ENCODE results near the gene SNTG2. TPM values are rescaled to one million over a fixed set of nuclear protein-coding genes. Genes with fewer than 3 reads are reported as not detected.

Gene SNTG2
- polyA plus RNA-seq, 3 donors, result not detected

- Histone ChIP-seq H3K4me1 (ENCODE audit: control insufficient read depth in 1 of 2, insufficient read depth in 2 of 2, low read length in 2 of 2) (no peaks in the 10 kb centered on the region), H3K4me2 (replicated peaks; ENCODE audit: extremely low read depth, low read length, poor library complexity, severe bottlenecking) (no peak overlapping the region), H3K79me2 (ENCODE audit: insufficient read depth, low read length) (no peaks in the 10 kb centered on the region), H3K36me3 (replicated peaks in 1 of 2; ENCODE audit: control insufficient read depth in 1 of 2, insufficient read depth in 2 of 2, low read length in 2 of 2) (no peaks in the 10 kb centered on the region), H3K4me3 (replicated peaks in 1 of 3; ENCODE audit: low read depth in 2 of 3, low read length in 3 of 3) (no peak overlapping the region), H3K9ac (ENCODE audit: insufficient read depth, low read length, poor library complexity, severe bottlenecking) (no peak overlapping the region), H4K20me1 (ENCODE audit: insufficient read depth, low read length) (no peaks in the 10 kb centered on the region), H2AFZ (ENCODE audit: insufficient read depth, low read depth, low read length, poor library complexity, severe bottlenecking) (no peak overlapping the region), H3K27ac (ENCODE audit: low read depth in 1 of 2, low read length in 2 of 2) (no peak overlapping the region), H3K27me3 (ENCODE audit: control insufficient read depth in 2 of 2, insufficient read depth in 2 of 2, low read length in 2 of 2) (no peaks in the 10 kb centered on the region), H3K9me3 (replicated peaks in 1 of 2; ENCODE audit: control insufficient read depth in 1 of 2, insufficient read depth in 1 of 2, low read length in 2 of 2) (no peaks in the 10 kb centered on the region)
- H3K27ac Mint-ChIP-seq, result no peak overlapping the region
- H3K36me3 Mint-ChIP-seq, result no peaks in the 10 kb centered on the region
- intact Hi-C loops (cut with micrococcal nuclease), result no loop called here
- TF ChIP-seq, protein P1, sequence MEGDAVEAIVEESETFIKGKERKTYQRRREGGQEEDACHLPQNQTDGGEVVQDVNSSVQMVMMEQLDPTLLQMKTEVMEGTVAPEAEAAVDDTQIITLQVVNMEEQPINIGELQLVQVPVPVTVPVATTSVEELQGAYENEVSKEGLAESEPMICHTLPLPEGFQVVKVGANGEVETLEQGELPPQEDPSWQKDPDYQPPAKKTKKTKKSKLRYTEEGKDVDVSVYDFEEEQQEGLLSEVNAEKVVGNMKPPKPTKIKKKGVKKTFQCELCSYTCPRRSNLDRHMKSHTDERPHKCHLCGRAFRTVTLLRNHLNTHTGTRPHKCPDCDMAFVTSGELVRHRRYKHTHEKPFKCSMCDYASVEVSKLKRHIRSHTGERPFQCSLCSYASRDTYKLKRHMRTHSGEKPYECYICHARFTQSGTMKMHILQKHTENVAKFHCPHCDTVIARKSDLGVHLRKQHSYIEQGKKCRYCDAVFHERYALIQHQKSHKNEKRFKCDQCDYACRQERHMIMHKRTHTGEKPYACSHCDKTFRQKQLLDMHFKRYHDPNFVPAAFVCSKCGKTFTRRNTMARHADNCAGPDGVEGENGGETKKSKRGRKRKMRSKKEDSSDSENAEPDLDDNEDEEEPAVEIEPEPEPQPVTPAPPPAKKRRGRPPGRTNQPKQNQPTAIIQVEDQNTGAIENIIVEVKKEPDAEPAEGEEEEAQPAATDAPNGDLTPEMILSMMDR (IDR thresholded peaks at IDR 0.05), result no peak
- peaks cover 0 to 4% (median 2%) of the 10 kb centered on the region in 3 donors for H3K27me3 Mint-ChIP-seq (ENCODE audit: low read depth in 3 of 3)
- peaks cover 0 to 7% (median 2%) of the 10 kb centered on the region in 7 donors for H3K9me3 Mint-ChIP-seq
- 0% methylated on average over 2 of the region's 2 CpGs for WGBS (ENCODE audit: insufficient coverage)
- H3K4me3 Mint-ChIP-seq, result no peak overlapping the region
- DNase-seq, result no peak
- H3K4me1 Mint-ChIP-seq, result no peaks in the 10 kb centered on the region
Measured at GRCh38 chr2:974502-974901, 23.9 kb downstream of the SNTG2 start.

DNA sequence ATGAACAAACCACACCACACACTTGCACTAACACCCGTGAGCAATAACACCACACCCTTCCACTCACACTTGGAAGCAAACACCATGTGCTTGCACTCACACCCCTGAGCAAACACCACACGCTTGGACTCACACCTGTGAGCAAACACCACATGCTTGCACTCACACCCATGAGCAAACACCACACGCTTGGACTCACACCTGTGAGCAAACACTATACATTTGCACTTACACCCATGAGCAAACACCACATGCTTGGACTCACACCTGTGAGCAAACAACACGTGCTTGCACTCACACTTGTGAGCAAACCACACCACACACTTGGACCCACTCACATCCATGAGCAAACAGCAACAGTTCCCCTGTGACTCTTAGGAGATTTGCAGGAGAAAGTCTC is 24.4 kb downstream of the SNTG2 start:
- Mint-ChIP-seq H3K27ac (no peak overlapping the region), H3K4me3 (no peak overlapping the region), H3K36me3 (no peaks in the 10 kb centered on the region), H3K27me3 (ENCODE audit: low read depth in 3 of 3) (peaks cover 0 to 4% (median 2%) of the 10 kb centered on the region in 3 donors), H3K4me1 (no peaks in the 10 kb centered on the region), H3K9me3 (peaks cover 0 to 5% (median 2%) of the 10 kb centered on the region in 7 donors)
- TF ChIP-seq, protein P1 (IDR thresholded peaks at IDR 0.05), result no peak
- Histone ChIP-seq H3K9ac (ENCODE audit: insufficient read depth, low read length, poor library complexity, severe bottlenecking) (no peak overlapping the region), H3K27ac (ENCODE audit: low read depth in 1 of 2, low read length in 2 of 2) (no peak overlapping the region), H2AFZ (ENCODE audit: insufficient read depth, low read depth, low read length, poor library complexity, severe bottlenecking) (no peak overlapping the region), H3K79me2 (ENCODE audit: insufficient read depth, low read length) (no peaks in the 10 kb centered on the region), H3K4me1 (ENCODE audit: control insufficient read depth in 1 of 2, insufficient read depth in 2 of 2, low read length in 2 of 2) (no peaks in the 10 kb centered on the region), H3K36me3 (replicated peaks in 1 of 2; ENCODE audit: control insufficient read depth in 1 of 2, insufficient read depth in 2 of 2, low read length in 2 of 2) (no peaks in the 10 kb centered on the region), H4K20me1 (ENCODE audit: insufficient read depth, low read length) (no peaks in the 10 kb centered on the region), H3K4me2 (replicated peaks; ENCODE audit: extremely low read depth, low read length, poor library complexity, severe bottlenecking) (no peak overlapping the region), H3K4me3 (replicated peaks in 1 of 3; ENCODE audit: low read depth in 2 of 3, low read length in 3 of 3) (no peak overlapping the region), H3K27me3 (ENCODE audit: control insufficient read depth in 2 of 2, insufficient read depth in 2 of 2, low read length in 2 of 2) (no peaks in the 10 kb centered on the region), H3K9me3 (replicated peaks in 1 of 2; ENCODE audit: control insufficient read depth in 1 of 2, insufficient read depth in 1 of 2, low read length in 2 of 2) (no peaks in the 10 kb centered on the region)
- WGBS (ENCODE audit: insufficient coverage), result 84% methylated on average over 3 of the region's 4 CpGs
- DNase-seq, result no peak
- intact Hi-C loops (cut with micrococcal nuclease), result no loop called here

Measured in CD14-positive monocyte (primary cell).